Activated B cell treated with CpG ODN at 0.5 μM for 24 hours (primary cell): Measurements from ENCODE around the gene SMIM44. TPM values are rescaled to one million over a fixed set of nuclear protein-coding genes. Genes with fewer than 3 reads are reported as not detected.

Experiments used
- ATAC-seq: fragments of 200-7000 bp; cut with Tn5 transposase; one replicate; pipeline ENCODE4 v1.10.0; 2021; ENCODE audit warnings: low read depth, mild to moderate bottlenecking, moderate library complexity
- CTCF ChIA-PET: fragments of 350-600 bp; sonication (Branson Sonifier 250); formaldehyde crosslinking; loops from one replicate; lab custom pipeline; 2021; ENCODE audit warnings: antibody characterized with exemption; lab: Charles Lee
- POLR2A ChIA-PET: fragments of 350-600 bp; sonication (Branson Sonifier 250); formaldehyde crosslinking; loops from one replicate; lab custom pipeline; 2021; ENCODE audit warnings: antibody characterized with exemption; lab: Charles Lee
- DNase-seq: peaks from one replicate; pipeline ENCODE4 v3.0.0; 2022
- H3K27ac Mint-ChIP-seq: one replicate; pipeline ENCODE4 v1.8.0; 2020; ENCODE audit warnings: mixed read lengths
- H3K27me3 Mint-ChIP-seq: one replicate; pipeline ENCODE4 v1.8.0; 2021; ENCODE audit warnings: mixed read lengths
- H3K36me3 Mint-ChIP-seq: one replicate; pipeline ENCODE4 v1.8.0; 2021; ENCODE audit warnings: low read depth, mixed read lengths
- H3K4me1 Mint-ChIP-seq: one replicate; pipeline ENCODE4 v1.8.0; 2021; ENCODE audit warnings: mixed read lengths
- H3K4me3 Mint-ChIP-seq: one replicate; pipeline ENCODE4 v1.8.0; 2020; ENCODE audit warnings: mild to moderate bottlenecking, mixed read lengths
- H3K9me3 Mint-ChIP-seq: one replicate; pipeline ENCODE4 v1.8.0; 2020; ENCODE audit warnings: mixed read lengths
- CTCF ChIP-seq: fragments of 200-600 bp; IDR thresholded peaks from one replicate; pipeline ENCODE4 v1.8.0; 2022; ENCODE audit warnings: antibody characterized with exemption, mild to moderate bottlenecking
- intact Hi-C: fragments of 100-400 bp; cut with micrococcal nuclease; formaldehyde crosslinking; loops from one replicate; pipeline ENCODE4 v1.15.1; 2024
- total RNA-seq: library from RNA; stranded (reverse); gene quantifications from 2 replicates; pipeline ENCODE4 v1.2.3, GENCODE V29; 2022

Gene SMIM44
- total RNA-seq, 1 donor from 2014 or later, result not detected

GRCh38 chr19:3500429-3501101 lies 17.3 kb upstream of the SMIM44 start, which contains the start of gene DOHH:
DOHH (minus strand) TSS chr19:3500674; CDS start chr19:3496814, 3,860 bp downstream.
- H3K36me3 Mint-ChIP-seq, result peaks cover 24% of the 10 kb centered on the region
- peak; percentile 90 for ATAC-seq
- ChIA-PET POLR2A (interaction anchor here (0.5 to 2.0 kb wide), 9 partner anchors 16 to 682 kb away, joined by 3 to 8 read pairs (median 4); partner anchors contain the start of gene CACTIN), CTCF (interaction anchor here (0.6 kb wide), 1 partner anchor 21 kb away, joined by 3 read pairs; no protein-coding TSS in a partner anchor)
- peaks cover 25% of the 10 kb centered on the region for H3K4me1 Mint-ChIP-seq
- no peak for TF ChIP-seq CTCF
- intact Hi-C loops, result loop anchor here (2.0 to 10.0 kb wide), 3 partner anchors 16 to 954 kb away; partner anchors contain the start of gene UBXN6
- peak; percentile 91 for DNase-seq
- peak within 1 kb of the TSS; percentile 93 for H3K4me3 Mint-ChIP-seq
- H3K9me3 Mint-ChIP-seq, result no peaks in the 10 kb centered on the region
- H3K27ac Mint-ChIP-seq, result peak within 1 kb of the TSS; percentile 98
- H3K27me3 Mint-ChIP-seq, result no peaks in the 10 kb centered on the region

GRCh38 chr19:3499738-3500428 lies 16.6 kb upstream of the SMIM44 start:
- TF ChIP-seq CTCF, result no peak
- CTCF ChIA-PET, result no interaction called here
- peak overlapping the region; percentile 98 for H3K27ac Mint-ChIP-seq
- POLR2A ChIA-PET, result interaction anchor here (0.6 to 2.0 kb wide), 4 partner anchors 15 to 683 kb away, joined by 4 to 9 read pairs (median 7); no protein-coding TSS in a partner anchor
- H3K27me3 Mint-ChIP-seq, result no peaks in the 10 kb centered on the region
- peaks cover 31% of the 10 kb centered on the region for H3K36me3 Mint-ChIP-seq
- ATAC-seq (no peak), DNase-seq (no peak)
- peak overlapping the region; percentile 93 for H3K4me3 Mint-ChIP-seq
- H3K9me3 Mint-ChIP-seq, result no peaks in the 10 kb centered on the region
- intact Hi-C loops, result loop anchor here (2.0 to 10.0 kb wide), 3 partner anchors 15 to 955 kb away; partner anchors contain the start of gene UBXN6
- peaks cover 20% of the 10 kb centered on the region for H3K4me1 Mint-ChIP-seq

GRCh38 chr19:3497757-3498520 lies 14.7 kb upstream of the SMIM44 start:
- Mint-ChIP-seq H3K4me1 (peaks cover 16% of the 10 kb centered on the region), H3K27me3 (no peaks in the 10 kb centered on the region), H3K9me3 (no peaks in the 10 kb centered on the region), H3K36me3 (peaks cover 45% of the 10 kb centered on the region), H3K4me3 (no peak overlapping the region), H3K27ac (no peak overlapping the region)
- POLR2A ChIA-PET, result no interaction called here
- intact Hi-C loops, result no loop called here
- DNase-seq, result no peak
- TF ChIP-seq CTCF, result no peak
- ATAC-seq, result no peak
- CTCF ChIA-PET, result no interaction called here

GRCh38 chr19:3496392-3497273 lies 13.4 kb upstream of the SMIM44 start:
- no peak overlapping the region for H3K4me3 Mint-ChIP-seq

More at GRCh38 chr19:3496392-3497273, 13.4 kb upstream of the SMIM44 start:
- DNase-seq (no peak), ATAC-seq (no peak)
- CTCF ChIA-PET, result no interaction called here
- no peak for TF ChIP-seq CTCF
- H3K27me3 Mint-ChIP-seq, result no peaks in the 10 kb centered on the region
- H3K27ac Mint-ChIP-seq, result no peak overlapping the region
- H3K4me1 Mint-ChIP-seq, result peaks cover 16% of the 10 kb centered on the region
- intact Hi-C loops, result no loop called here
- no peaks in the 10 kb centered on the region for H3K9me3 Mint-ChIP-seq
- peaks cover 53% of the 10 kb centered on the region for H3K36me3 Mint-ChIP-seq
- POLR2A ChIA-PET, result interaction anchor here (0.5 kb wide), 1 partner anchor 25 kb away, joined by 3 read pairs; no protein-coding TSS in a partner anchor
